Measurements from ENCODE around the gene EEF2K.

DNA sequence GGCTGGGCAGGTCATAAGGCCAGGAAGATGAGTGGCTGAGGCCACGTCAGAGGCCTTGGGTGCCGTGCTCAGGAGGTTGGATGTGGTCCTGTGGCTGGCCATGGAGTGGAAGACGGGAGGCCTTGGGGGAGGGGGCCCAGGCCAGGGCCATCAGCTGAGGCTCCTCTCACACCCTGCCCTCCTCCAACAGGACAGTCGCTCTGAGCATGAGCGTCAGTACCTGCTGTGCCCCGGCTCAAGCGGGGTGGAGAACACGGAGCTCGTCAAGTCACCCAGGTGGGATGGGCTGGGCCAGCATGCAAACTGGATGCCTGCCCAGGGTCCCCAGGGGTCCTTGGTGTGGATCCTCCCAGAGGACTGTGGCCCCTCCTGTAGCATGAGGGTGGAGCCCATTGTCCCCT, 110.3 kb downstream of the EEF2K start:
- TF ChIP-seq CTCF (IDR thresholded peaks at IDR 0.05) (no peak), POLR2A (IDR thresholded peaks at IDR 0.05) (no peak)
